Duodenal mucosa (tissue), 2 donors: ENCODE measurements around the gene KRTAP15-1.

ENCODE experiments used
- H3K27ac ChIP-seq: one replicate; pipeline ENCODE4 v1.7.0; 2013; ENCODE audit warnings: low read depth, low read length
- H3K27me3 ChIP-seq, 2 donors: one replicate each; pipeline ENCODE4 v1.7.0; 2013; ENCODE audit warnings: low read length in 2 of 2, control low read depth in 1 of 2; ENCODE audit not compliant: insufficient read depth in 2 of 2, control insufficient read depth in 1 of 2
- H3K36me3 ChIP-seq, 2 donors: one replicate each; pipeline ENCODE4 v1.7.0; 2013; ENCODE audit warnings: low read length in 2 of 2, control low read depth in 1 of 2; ENCODE audit not compliant: insufficient read depth in 2 of 2, control insufficient read depth in 1 of 2
- H3K4me1 ChIP-seq, 2 donors: one replicate each; pipeline ENCODE4 v1.7.0; 2013; ENCODE audit warnings: low read length in 2 of 2, control low read depth in 1 of 2; ENCODE audit not compliant: insufficient read depth in 2 of 2, control insufficient read depth in 1 of 2
- H3K4me3 ChIP-seq, 2 donors: one replicate each; pipeline ENCODE4 v1.7.0; 2013; ENCODE audit warnings: low read length in 2 of 2, low read depth in 1 of 2
- H3K9ac ChIP-seq, 2 donors: one replicate each; pipeline ENCODE4 v1.7.0; 2013; ENCODE audit warnings: low read length in 2 of 2, low read depth in 1 of 2
- H3K9me3 ChIP-seq, 2 donors: one replicate each; pipeline ENCODE4 v1.7.0; 2013; ENCODE audit warnings: low read length in 2 of 2, control low read depth in 1 of 2; ENCODE audit not compliant: control insufficient read depth in 1 of 2

The KRTAP15-1 gene, protein sequence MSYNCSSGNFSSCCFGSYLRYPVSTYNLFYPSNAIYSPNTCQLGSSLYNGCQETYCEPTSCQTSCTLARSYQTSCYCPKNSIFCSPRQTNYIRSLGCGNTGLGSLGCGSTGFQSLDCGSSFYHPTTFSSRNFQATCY

DNA sequence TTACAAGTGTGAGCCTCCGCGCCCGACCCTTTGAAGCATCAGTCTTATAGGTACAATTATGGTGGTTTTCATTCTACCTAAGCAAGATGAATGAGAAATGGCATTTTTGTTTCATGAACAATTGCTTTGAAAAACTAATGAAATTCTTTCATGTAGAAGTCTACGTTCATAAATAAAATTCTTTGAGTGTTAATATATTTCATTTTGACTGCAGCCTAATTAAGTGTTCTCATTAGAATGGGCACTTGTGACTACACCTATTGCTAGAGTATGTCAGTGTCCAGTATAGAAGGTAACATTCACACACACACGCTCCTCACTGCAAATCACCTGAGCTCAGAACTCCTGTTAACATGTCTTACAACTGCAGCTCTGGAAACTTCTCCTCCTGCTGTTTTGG is at the start of gene KRTAP15-1:
TSS of gene KRTAP15-1 (plus strand) at position 301 of the 400 bp plus-strand sequence. CDS start at position 354, 53 bp downstream.
- H3K27me3 ChIP-seq = no peaks in the 10 kb centered on the region
- peaks cover 0 to 14% of the 10 kb centered on the region in 2 donors for H3K9me3 ChIP-seq
- no peak within 1 kb of the TSS for H3K9ac ChIP-seq
- H3K27ac ChIP-seq = no peak within 1 kb of the TSS
- H3K4me1 ChIP-seq = no peaks in the 10 kb centered on the region
- H3K4me3 ChIP-seq = no peak within 1 kb of the TSS
- H3K36me3 ChIP-seq = no peaks in the 10 kb centered on the region

DNA sequence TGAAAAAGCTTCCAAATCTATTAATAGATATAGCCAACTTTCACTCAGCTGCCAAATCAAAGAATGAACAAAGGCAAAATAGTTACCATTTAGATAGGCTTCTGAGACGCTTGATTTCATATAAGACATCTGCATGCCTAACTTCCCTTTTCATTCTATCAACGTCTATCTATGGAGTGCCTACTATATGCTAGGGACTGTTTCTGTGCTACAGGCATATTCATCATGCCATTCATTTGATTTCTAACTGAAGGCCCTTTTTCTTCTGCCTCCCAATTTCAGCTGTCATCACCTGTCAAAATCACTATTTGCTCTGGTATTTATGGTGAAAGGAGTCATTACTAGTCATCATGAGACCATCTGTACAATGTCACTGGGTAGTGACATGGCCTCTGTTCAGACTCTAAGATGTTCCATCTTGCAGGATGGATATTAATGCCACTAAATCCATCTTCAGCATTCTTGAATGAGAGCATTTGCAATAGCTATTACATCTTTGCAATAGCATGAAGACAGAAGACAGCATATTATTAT is 48.5 kb upstream of the KRTAP15-1 start:
- H3K4me1 ChIP-seq = no peaks in the 10 kb centered on the region
- no peak overlapping the region for H3K27ac ChIP-seq
- H3K4me3 ChIP-seq = no peak overlapping the region
- H3K9ac ChIP-seq = no peak overlapping the region
- no peaks in the 10 kb centered on the region for H3K27me3 ChIP-seq
- H3K9me3 ChIP-seq = no peaks in the 10 kb centered on the region
- H3K36me3 ChIP-seq = no peaks in the 10 kb centered on the region

DNA sequence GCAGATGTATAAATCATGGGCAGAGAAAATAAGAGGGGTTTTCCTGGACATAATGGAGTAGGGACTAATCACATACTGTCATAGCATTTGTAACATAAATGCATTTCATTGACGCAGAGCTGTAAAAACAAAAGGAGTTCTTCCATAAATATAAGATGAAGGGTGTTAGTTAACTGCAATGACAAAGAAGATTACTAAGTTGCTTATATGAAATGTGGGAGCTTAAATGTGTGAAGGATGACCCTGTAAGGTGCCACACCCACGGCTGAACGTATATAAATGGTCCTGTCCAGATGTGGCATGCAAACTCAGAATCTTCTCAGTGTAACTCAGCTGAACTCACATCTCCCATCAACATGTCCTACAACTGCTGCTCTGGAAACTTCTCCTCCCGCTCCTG is 44.3 kb upstream of the KRTAP15-1 start, which contains the start of gene KRTAP13-1:
TSS of gene KRTAP13-1 (plus strand) at position 301 of the 400 bp plus-strand sequence. CDS start at position 357, 56 bp downstream.
- Histone ChIP-seq H3K27ac (no peak within 1 kb of the TSS), H3K4me1 (no peaks in the 10 kb centered on the region), H3K36me3 (no peaks in the 10 kb centered on the region), H3K9me3 (no peaks in the 10 kb centered on the region), H3K27me3 (no peaks in the 10 kb centered on the region), H3K9ac (no peak within 1 kb of the TSS), H3K4me3 (no peak within 1 kb of the TSS)

DNA sequence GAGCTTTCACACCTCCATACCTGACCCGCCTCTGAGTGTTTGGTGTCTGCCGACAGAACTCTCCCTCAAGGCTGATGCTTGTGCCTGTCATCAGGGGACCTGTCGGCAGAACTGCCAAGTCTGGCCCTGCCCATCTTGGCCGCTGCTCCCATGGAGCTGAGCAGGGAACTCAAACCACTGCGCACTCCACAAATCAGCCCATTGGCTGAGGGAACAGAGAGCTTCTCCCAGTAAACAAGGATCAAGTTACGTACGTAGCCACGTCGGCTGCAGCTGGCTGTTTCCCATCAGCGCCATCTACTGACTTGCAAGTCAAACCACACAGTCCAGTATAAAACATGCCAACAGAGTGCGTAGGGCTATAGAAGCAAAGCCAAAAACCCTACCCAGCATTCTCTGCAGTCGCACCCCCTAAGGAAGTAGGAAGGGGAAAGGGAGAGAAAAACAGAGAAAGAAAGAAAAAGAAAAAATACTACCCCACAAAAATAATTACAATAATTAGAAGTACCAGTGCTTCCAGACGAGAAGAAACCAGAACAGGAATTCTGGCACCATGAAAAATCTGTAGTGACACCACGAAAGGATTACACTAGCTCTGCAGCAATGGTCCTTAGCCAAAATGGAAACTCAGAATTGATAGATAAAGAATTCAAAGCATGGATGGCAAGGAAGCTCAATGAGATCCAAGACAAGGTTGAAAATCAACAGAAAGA is 31.1 kb upstream of the KRTAP15-1 start:
- Histone ChIP-seq H3K9ac (no peak overlapping the region), H3K4me1 (no peaks in the 10 kb centered on the region), H3K27ac (no peak overlapping the region), H3K36me3 (no peaks in the 10 kb centered on the region), H3K27me3 (no peaks in the 10 kb centered on the region), H3K4me3 (no peak overlapping the region), H3K9me3 (peaks cover 4 to 9% of the 10 kb centered on the region in 2 donors)

DNA sequence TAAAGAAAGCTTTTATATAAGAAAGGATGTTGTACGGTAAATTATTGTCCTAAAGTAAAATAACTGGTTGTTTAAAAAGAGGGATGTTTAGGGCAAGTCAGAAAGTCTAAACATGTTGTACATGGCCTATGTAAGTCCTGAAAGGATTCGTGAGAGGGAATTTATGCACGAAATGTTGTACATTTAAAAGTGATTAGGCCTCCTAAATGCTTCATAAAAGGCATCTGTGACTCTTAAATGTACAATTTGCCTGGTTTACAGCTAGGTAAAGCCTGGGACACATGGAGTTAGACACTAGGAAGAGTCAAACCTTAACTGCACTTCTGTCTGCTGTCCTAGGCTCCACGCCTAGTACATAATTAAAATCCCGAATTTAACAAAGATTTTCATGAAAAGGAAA is 24.1 kb upstream of the KRTAP15-1 start:
- no peaks in the 10 kb centered on the region for H3K36me3 ChIP-seq
- H3K4me3 ChIP-seq = no peak overlapping the region
- no peaks in the 10 kb centered on the region for H3K27me3 ChIP-seq
- no peaks in the 10 kb centered on the region for H3K4me1 ChIP-seq
- H3K9me3 ChIP-seq = peaks cover 0 to 11% of the 10 kb centered on the region in 2 donors
- no peak overlapping the region for H3K9ac ChIP-seq
- H3K27ac ChIP-seq = no peak overlapping the region

DNA sequence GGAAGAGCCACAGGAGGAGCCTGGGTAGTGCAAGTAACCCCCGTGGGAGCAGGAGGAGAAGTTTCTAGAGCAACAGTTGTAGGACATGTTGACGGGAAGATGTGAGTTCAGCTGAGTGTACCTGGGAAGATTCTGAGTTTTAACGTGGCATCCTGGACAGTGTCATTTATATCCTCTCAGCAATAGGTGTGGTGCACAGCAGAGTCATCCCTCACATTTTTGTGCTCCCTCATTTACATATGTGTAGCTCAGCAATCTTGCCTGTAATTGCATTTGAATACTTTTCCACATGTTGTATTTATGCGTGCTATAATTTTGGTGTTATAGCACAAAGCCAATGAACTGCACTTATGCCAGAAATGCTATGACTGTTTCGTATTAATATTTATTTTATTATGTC is 14.2 kb upstream of the KRTAP15-1 start, which contains the start of gene KRTAP13-3:
TSS of gene KRTAP13-3 (minus strand) at position 101 of the 400 bp plus-strand sequence. CDS start at position 87, 14 bp downstream.
- Histone ChIP-seq H3K4me3 (no peak within 1 kb of the TSS), H3K9ac (no peak within 1 kb of the TSS), H3K4me1 (no peaks in the 10 kb centered on the region), H3K27ac (no peak within 1 kb of the TSS), H3K9me3 (peaks cover 0 to 24% of the 10 kb centered on the region in 2 donors), H3K27me3 (no peaks in the 10 kb centered on the region), H3K36me3 (no peaks in the 10 kb centered on the region)

DNA sequence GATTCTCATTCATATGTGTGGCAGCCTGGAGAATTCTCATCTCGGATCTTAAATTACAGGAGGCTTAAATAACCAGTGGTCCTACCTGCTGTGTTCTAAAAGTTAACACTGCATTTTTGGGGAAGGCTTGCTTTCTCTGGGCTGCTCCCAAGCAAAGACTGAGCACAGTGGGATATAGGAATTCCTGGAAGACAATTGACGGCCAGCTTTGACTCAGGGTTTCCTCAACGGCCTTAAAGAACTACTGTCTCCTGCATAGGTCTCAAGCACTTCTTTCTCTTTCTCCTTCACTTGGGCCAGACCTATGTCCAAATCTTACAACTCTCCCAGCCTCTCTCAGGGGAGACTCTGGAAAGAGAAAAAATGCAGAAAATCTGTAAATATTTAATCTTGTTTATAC is 13.3 kb upstream of the KRTAP15-1 start:
- Histone ChIP-seq H3K27ac (no peak overlapping the region), H3K4me1 (no peaks in the 10 kb centered on the region), H3K36me3 (no peaks in the 10 kb centered on the region), H3K9ac (no peak overlapping the region), H3K27me3 (no peaks in the 10 kb centered on the region), H3K9me3 (peaks cover 0 to 24% of the 10 kb centered on the region in 2 donors), H3K4me3 (no peak overlapping the region)

DNA sequence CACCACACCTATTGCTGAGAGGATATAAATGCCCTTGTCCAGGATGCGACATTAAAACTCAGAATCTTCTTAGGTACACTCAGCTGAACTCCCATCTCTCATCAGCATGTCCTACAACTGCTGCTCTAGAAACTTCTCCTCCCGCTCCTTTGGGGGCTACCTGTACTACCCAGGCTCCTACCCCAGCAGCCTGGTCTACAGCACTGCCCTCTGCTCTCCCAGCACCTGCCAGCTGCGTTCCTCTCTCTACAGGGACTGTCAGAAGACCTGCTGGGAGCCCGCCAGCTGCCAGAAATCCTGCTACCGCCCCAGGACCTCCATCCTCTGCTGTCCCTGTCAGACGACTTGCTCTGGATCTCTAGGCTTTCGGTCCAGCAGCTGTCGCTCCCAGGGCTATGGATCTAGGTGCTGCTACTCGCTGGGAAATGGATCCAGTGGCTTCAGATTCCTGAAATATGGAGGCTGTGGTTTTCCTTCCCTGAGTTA is 9.9 kb upstream of the KRTAP15-1 start, which contains the start of gene KRTAP13-4:
TSS of gene KRTAP13-4 (plus strand) at position 51 of the 486 bp plus-strand sequence. CDS start at position 107, 56 bp downstream.
- Histone ChIP-seq H3K27ac (no peak within 1 kb of the TSS), H3K9me3 (peaks cover 0 to 19% of the 10 kb centered on the region in 2 donors), H3K4me3 (no peak within 1 kb of the TSS), H3K36me3 (no peaks in the 10 kb centered on the region), H3K27me3 (no peaks in the 10 kb centered on the region), H3K4me1 (no peaks in the 10 kb centered on the region), H3K9ac (no peak within 1 kb of the TSS)

DNA sequence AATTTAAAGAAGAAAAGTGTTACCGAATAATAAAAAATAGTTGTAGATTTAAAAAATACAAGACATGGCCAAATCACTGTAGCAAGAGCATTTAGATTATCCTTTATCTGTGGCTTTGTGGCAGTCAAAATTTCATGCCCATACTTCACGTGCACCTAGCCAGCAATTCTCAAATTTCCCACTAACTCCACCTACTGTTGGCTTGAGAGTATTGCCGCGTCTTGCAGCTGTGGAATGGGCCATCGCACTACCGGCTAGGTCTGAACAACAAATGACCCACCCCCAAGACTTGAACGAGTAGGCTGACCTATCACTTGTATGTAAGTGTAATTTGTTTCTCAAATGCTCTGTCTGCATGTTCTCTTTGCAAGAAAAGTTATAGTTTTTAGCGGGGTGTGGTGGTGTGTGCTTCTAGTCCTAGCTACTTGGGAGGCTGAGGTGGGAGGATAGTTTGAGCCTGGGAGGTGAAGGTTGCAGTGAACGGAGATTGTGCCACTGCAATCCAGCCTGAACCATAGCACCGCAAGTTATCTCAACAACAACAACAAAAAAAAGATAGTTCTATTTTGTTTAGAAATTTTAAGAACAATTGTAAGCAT is 5.9 kb upstream of the KRTAP15-1 start:
- H3K27me3 ChIP-seq = no peaks in the 10 kb centered on the region
- no peak overlapping the region for H3K9ac ChIP-seq
- peaks cover 0 to 10% of the 10 kb centered on the region in 2 donors for H3K9me3 ChIP-seq
- no peak overlapping the region for H3K27ac ChIP-seq
- no peak overlapping the region for H3K4me3 ChIP-seq
- H3K4me1 ChIP-seq = no peaks in the 10 kb centered on the region
- H3K36me3 ChIP-seq = no peaks in the 10 kb centered on the region
